Stimulated activated CD8-positive, alpha-beta memory T cell treated with anti-CD3 and anti-CD28 coated beads, Interleukin-15, amount 100 ng/mL, for 1 hour (primary cell): ENCODE data around the gene TNFRSF25.

Experiments used
- DNase-seq: peaks from one replicate; pipeline ENCODE4 v3.0.0-alpha.2; 2020; ENCODE audit warnings: low read depth

TNFRSF25 gene, protein sequence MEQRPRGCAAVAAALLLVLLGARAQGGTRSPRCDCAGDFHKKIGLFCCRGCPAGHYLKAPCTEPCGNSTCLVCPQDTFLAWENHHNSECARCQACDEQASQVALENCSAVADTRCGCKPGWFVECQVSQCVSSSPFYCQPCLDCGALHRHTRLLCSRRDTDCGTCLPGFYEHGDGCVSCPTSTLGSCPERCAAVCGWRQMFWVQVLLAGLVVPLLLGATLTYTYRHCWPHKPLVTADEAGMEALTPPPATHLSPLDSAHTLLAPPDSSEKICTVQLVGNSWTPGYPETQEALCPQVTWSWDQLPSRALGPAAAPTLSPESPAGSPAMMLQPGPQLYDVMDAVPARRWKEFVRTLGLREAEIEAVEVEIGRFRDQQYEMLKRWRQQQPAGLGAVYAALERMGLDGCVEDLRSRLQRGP

GRCh38 chr1:6466023-6466422 lies at the start of gene TNFRSF25:
Gene TNFRSF25, minus strand, starts transcription at chr1:6466173. Its CDS starts 66 bp downstream, at chr1:6466107.
- no peak for DNase-seq

DNA sequence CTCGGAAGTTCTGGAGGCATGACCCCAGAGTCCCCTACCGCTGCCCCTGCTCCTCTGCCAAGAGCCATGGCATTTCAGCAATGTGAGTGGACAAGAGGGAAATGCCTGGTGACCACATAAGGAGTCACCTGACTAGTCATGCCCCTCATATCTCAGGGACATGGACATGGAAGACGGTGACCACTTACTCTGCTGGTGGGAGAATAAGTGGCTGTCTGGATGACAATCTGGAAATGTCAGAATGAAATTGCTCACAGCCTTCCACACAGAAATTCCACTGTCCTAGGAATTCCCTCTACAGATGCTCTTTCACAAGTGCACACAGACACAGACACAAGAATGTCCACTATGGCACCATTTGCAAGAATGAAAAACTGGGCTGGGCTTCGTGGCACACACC lies 49.8 kb upstream of the TNFRSF25 start:
- no peak for DNase-seq

GRCh38 chr1:6513320-6513801 lies 47.4 kb upstream of the TNFRSF25 start:
- DNase-seq: no peak

DNA sequence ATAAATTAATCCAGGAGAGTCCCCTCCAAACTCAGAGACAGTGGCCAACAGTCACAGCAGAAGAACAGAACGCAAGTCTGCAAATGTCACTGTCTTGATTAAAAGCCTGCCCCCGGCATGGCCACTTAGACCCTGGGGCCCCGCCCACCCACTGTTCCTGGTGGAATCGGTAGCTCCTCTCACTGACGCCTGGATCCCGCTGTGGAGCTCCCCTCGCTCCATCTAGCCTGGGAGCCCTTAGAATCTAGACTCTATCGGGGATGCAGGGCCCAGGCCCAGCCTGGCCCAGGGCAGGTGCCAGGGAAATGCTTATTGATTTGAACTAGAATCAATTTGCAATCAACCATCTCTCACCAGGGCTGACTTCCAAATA lies 46.9 kb upstream of the TNFRSF25 start:
- no peak for DNase-seq

GRCh38 chr1:6512245-6512907 lies 46.4 kb upstream of the TNFRSF25 start:
- no peak for DNase-seq

GRCh38 chr1:6511561-6512244 lies 45.7 kb upstream of the TNFRSF25 start:
- no peak for DNase-seq

DNA sequence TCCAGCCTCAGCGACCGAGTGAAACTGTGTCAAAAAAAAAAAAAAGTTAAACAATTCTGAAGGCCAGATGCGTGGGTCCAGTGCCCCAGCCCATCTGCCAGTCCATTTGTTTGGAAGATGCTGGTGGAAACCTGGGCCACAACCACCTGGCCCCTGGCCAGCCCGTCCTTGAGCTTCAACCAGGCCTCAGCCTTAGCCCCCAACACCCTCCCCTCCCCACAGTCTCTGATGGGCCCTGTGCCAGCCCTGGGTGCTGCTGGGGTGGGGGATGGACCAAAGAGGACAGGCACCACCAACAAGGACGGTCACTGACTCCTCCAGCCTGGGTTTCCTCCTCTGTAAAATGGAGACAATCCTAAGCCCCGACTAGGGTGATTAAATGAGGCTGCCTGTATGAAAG lies 45.1 kb upstream of the TNFRSF25 start:
- no peak for DNase-seq

DNA sequence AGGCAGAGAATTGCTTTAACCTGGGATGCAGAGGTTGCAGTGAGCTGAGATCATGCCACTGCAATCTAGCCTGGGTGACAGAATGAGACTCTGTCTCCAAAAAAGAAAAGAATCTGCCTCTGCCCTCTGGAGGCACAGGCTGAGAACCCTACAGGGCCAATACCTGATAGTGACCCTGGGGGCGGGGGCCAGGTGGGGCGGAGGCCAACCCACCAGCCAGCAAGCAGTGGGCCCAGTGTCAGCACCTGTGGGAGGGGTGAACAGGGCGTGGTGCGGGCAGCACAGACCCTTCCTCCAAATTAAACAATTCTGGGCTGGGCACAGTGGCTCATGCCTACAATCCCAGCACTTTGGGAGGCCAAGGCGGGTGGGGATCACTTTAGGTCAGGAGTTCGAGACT lies 44.5 kb upstream of the TNFRSF25 start:
- DNase-seq: no peak

DNA sequence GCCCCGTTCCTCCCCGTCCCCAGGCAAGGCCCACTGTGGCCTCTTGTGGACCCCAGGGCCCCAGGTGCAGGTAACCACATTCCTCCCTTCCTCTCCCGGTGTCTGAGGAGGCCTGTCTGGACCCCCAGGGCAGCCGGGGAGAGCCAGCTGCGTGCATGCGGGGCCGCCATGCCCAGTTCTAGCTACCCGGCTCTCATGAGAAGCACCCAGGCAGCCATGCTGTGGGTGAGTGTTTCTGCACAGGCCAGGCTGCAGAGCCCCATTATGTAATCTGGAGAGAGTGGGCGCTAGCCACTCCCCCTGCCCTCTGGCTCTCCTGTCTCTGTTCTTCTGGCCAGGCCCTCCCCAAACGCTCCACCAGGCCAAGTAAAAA lies 43.9 kb upstream of the TNFRSF25 start:
- DNase-seq: no peak

- DNase-seq: no peak
Observed at GRCh38 chr1:6509220-6509918, 43.4 kb upstream of the TNFRSF25 start.

GRCh38 chr1:6508816-6509189 lies 42.8 kb upstream of the TNFRSF25 start:
- no peak for DNase-seq

DNA sequence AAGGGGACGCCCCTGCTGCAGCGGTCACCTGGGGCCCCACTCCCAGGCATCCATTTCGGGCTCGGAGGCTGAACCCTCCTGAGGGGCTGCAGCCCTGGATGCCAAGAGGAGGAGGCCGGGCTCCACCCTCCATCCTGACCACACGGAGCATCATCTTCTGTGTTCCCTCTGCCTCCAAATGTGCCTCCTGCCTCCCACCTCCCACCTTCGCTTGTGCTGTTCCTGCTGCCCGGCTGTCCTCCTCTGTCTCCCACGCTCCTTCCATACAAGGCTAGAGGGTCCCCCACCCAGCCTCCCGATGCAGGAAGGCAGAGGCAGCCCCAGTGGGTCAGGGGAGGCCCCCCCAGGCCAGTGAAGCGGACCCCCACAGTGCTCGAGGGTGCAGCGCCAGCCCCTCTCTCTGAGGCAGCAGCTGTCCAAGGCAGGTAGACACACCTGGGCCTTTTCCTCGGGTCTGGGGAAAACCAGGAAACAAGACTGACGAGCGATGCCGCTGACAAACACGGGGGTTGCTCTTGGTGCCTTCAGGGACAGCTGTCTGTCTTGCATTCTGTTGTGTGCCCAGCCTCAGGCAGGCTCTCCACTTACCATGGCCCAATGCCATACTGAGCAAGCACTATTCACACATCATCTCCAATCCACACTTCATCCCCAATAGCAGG lies 42.3 kb upstream of the TNFRSF25 start:
- no peak for DNase-seq

- no peak for DNase-seq
Observed at GRCh38 chr1:6507461-6507911, 41.5 kb upstream of the TNFRSF25 start.

GRCh38 chr1:6507037-6507428 lies 41.1 kb upstream of the TNFRSF25 start:
- no peak for DNase-seq

GRCh38 chr1:6506210-6507036 lies 40.5 kb upstream of the TNFRSF25 start:
- no peak for DNase-seq

GRCh38 chr1:6505367-6506209 lies 39.6 kb upstream of the TNFRSF25 start:
- DNase-seq: no peak

- no peak for DNase-seq
Observed at GRCh38 chr1:6504887-6505286, 38.9 kb upstream of the TNFRSF25 start.

GRCh38 chr1:6503884-6504602 lies 38.1 kb upstream of the TNFRSF25 start:
- DNase-seq: no peak
